GM08714 (cell line): Measurements from ENCODE around the gene RALGPS1.

ENCODE experiments used
- H3K4me3 ChIP-seq: fragments of 200-500 bp; sonication (Bioruptor generic); 2 replicates; pipeline ENCODE4 v1.5.1; 2014; ENCODE audit warnings: mild to moderate bottlenecking, low read length, inconsistent platforms
- ZNF274 ChIP-seq: IDR thresholded peaks from 2 replicates; pipeline ENCODE4 v1.6.1; 2012; ENCODE audit warnings: mild to moderate bottlenecking, low read depth, low read length

Gene RALGPS1

GRCh38 chr9:127172066-127172707, 257.6 kb downstream of the RALGPS1 start:
- no peak for TF ChIP-seq ZNF274
- H3K4me3 ChIP-seq, result no peak overlapping the region

DNA sequence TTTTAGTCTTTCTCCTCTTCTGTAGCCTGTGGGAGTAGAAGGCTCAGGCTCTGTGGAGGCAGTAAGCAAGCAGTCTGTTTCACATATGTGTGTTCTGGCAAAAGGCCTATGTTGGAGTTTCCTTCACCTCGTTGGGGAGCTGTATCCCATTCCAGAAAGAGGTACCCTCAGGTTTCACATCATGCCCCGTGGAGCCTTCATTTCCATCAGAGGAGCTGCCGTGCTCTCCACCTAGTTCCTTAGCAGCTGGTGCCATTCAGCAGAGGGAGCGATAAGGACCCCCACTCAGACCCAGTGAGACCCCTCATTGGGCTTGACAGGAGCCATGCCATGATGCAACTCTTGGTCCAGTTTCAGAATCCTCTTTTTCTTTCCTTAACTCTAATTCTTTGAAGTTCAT, 258.5 kb downstream of the RALGPS1 start:
- no peak for TF ChIP-seq ZNF274
- no peak overlapping the region for H3K4me3 ChIP-seq

DNA sequence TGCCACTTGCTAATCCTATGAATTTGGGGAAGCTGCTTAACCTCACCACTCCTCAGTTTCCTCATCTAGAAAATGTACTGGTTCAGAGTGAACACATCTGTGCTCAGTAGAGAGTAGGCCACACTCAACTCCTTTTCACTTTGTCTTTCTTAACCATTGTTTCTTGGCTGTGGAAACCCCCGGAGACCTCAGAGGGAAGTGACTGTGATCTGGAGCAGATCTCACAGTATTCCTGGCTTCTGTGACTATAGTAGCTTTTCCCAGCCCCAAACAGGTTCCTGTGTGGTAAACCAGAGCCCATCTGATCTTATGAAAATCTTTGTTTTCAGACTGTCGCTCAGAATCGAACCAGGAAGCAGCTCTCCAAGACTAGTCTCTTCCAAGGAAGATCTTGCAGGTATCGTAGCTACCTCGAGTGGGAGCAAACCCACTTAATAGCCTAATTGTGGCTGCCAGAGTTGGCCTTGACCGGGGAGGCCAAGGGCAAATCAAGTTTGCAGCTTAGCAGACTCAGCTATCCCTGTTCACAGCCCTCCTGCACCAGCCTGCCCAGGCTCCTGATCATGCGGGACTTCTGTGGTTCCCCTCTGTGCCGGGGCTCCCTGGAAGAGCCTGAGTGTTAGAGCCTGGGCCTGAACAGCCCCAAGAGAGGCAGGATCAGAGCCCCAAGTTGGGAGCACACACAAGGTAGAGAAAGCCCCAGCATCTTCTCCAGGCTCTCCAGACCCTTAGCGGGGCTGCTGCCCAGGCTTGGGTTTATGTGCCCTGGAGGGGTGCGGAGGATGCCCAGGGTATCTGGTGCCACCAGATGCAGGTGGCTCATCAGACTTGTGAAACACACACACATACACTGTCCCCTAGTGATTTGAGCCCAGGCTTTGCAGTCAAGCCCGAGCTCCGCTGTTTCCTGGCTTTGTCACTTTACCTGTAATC, 260.1 kb downstream of the RALGPS1 start:
- TF ChIP-seq ZNF274, result no peak
- H3K4me3 ChIP-seq, result no peak overlapping the region

GRCh38 chr9:127175319-127175715, 260.7 kb downstream of the RALGPS1 start:
- TF ChIP-seq ZNF274, result no peak
- H3K4me3 ChIP-seq, result no peak overlapping the region

- H3K4me3 ChIP-seq, result no peak overlapping the region
- no peak for TF ChIP-seq ZNF274
Measured at GRCh38 chr9:127175764-127176163, 261.2 kb downstream of the RALGPS1 start.

GRCh38 chr9:127176631-127177030, 262.0 kb downstream of the RALGPS1 start:
- no peak for TF ChIP-seq ZNF274
- no peak overlapping the region for H3K4me3 ChIP-seq

GRCh38 chr9:127177231-127177630, 262.6 kb downstream of the RALGPS1 start:
- TF ChIP-seq ZNF274, result no peak
- no peak overlapping the region for H3K4me3 ChIP-seq

DNA sequence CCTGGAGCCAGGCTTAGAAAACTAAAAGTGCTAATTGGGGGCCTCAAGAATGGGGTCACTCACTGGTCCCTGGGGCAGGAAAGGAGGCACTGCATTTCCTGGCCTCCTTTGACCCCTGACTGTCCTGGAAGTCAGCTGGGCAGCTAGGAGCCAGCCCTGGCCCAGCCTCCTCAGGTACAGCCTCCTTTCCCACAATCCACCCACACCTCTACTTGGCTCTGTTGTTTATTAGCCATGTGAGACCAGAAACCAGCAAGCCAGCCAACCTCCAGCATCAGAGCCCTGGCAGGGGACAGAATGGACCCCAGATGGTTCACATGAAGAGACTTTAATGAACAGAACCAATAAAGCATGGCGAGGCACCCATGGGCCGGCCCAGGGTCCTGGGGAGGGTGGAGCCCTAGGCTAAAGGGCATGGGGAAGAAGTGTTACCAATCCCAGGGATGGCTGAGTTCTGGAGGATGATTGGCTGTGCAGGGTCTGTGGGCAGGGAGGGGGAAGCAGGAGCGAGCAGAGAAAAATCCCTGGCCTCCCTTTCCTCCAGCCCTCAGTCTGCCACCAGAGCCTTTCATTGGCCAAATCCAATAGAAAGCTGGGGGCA, 263.2 kb downstream of the RALGPS1 start:
- no peak for TF ChIP-seq ZNF274
- H3K4me3 ChIP-seq, result no peak overlapping the region

DNA sequence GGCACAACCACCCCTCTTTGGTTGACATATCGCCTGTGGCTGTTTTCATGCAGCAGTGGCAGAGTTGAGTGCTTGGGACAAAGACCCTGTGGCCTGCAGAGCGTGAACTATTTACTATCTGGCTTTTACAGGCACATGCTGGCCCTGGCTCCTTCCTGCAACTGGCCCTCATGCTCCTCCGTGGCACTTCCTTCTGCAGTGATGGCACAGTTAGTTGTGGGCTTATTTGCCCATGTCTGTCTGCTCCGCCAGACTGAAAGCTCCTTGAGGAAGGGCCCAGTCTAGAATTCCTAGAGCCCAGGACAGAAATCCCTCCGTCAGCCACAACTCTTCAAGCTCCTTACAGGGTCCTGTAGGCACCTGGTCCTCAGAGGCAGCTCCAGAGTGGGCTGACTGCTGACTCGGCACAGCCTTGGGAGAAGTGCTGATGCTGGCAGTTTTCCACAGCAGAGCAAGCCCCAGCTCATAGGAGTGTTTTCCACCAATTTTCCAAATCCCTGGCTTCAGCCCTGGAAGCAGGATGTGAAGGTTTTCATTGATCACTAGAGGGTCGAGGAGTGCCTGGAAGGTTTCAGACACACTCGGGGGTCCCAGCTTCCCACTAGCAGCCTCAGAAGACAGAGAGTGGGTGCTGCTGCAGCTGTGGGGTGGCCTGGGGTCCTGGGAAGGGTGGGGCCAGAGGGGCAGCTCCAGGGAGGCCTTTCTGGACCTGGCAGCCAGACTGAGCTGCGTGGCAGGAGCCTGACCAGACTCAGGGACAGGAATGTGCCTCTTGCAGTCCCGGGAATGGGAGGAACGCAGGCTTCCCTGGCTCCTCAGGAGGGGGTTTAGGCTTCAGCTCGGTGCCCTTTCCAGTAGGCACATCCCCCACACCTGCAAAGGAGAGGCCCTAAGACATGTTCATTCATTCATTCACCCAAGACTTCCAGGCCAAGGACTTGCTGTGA, 264.4 kb downstream of the RALGPS1 start:
- no peak overlapping the region for H3K4me3 ChIP-seq
- no peak for TF ChIP-seq ZNF274

DNA sequence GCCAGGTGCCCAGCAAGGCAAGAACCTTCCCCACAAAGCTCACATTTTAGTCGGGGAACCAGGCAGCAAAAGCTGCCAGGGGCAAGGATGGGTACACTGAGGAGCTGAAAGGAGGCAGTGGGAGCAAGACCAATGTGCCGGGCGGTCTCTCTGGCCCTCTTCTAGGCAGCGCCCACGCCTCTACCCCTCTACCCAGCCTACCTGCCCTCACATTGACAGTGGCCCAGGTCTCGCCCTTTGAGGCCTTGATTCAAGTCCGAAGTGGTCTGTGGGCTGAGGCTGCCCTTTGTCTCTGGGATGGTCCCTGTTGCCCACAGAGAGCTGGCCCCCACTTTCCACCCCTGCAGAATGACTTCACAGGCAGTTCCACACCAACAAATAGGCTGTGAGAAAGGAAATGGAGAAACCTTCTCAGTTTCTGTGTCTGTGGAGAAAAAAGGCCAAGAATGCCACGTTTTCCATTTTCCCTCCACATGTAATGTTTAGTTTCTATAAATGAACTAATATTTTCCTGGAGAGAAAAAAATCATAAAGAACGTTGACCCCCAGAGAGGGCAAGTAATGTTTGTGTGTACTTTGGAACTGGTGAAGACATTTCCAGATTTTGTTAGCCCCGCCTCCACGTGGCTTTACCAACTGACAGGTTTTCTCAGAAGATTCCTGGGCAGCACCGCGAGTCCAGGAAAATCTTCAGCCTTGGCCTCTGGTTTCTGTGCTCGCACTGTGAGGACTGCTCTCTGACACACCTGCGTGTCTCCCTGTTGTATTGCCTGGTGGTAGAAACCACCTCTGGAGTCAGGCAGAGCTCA, 265.3 kb downstream of the RALGPS1 start:
- no peak overlapping the region for H3K4me3 ChIP-seq
- no peak for TF ChIP-seq ZNF274

DNA sequence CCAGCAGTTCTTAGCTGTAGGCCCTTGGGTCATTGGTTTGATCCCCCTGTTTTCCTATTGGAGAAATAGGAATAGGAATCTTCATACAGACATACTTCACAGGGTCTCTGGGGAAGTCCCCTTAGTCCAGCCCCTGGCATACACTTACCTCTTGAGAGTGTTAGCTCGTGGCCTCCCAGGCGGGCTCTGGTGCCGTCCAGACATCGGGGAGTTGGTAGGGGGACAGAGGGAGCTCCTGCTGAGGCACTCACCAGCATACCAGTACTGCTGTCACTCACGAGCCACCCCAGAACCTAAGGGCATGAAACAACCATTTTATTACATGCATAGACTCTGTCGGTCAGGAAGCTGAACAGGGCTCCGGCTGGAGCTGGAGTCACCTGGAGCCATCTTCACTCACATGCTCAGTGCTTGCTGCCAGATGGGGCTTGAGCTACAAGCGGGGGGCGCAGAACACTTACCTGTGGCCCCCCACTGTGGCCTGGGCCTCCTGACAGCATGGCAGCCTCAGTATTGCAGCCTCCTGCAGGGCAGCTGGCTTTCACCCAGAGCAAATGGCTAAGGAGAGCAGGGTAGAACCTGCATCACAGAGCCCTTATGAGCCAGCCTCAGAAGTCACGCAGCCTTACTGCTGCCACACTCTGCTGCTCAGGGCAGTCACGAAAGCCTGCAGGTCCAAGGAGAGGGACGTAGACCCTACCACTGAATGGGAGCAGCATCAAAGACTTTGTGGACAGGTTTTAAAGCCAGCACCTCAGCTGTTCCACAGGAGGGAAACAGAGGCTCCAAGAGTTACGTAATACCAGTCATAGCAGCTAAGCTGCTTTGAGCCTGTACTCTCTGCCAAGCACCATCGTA, 266.1 kb downstream of the RALGPS1 start:
- H3K4me3 ChIP-seq, result no peak overlapping the region

GRCh38 chr9:127181315-127181580, 266.7 kb downstream of the RALGPS1 start:
- H3K4me3 ChIP-seq, result no peak overlapping the region
- TF ChIP-seq ZNF274, result no peak

More for the DNA sequence above, 266.1 kb downstream of the RALGPS1 start:
- no peak for TF ChIP-seq ZNF274
